ENCODE measurements around the gene G0S2.

The G0S2 gene

GRCh38 chr1:209635850-209636249 is 39.4 kb upstream of the G0S2 start:
- CTCF ChIA-PET: interaction anchor here (1.2 to 2.4 kb wide), 4 partner anchors 9 to 113 kb away, joined by 3 to 7 read pairs (median 5); no protein-coding TSS in a partner anchor
- DNase-seq (ENCODE audit: extremely low spot score): no peak
- TF ChIP-seq CTCF (IDR thresholded peaks at IDR 0.05; ENCODE audit: control extremely low read depth, extremely low read depth, low read depth, missing control alignments): no peak
- POLR2A ChIA-PET: no interaction called here

- POLR2A ChIA-PET: no interaction called here
- DNase-seq (ENCODE audit: extremely low spot score): no peak
- TF ChIP-seq CTCF (IDR thresholded peaks at IDR 0.05; ENCODE audit: control extremely low read depth, extremely low read depth, low read depth, missing control alignments): no peak
- CTCF ChIA-PET: interaction anchor here (0.9 to 4.0 kb wide), 11 partner anchors 8 to 106 kb away, joined by 3 to 18 read pairs (median 6); partner anchors contain the start of gene LAMB3
Observed at GRCh38 chr1:209641832-209642172, 33.4 kb upstream of the G0S2 start.

DNA sequence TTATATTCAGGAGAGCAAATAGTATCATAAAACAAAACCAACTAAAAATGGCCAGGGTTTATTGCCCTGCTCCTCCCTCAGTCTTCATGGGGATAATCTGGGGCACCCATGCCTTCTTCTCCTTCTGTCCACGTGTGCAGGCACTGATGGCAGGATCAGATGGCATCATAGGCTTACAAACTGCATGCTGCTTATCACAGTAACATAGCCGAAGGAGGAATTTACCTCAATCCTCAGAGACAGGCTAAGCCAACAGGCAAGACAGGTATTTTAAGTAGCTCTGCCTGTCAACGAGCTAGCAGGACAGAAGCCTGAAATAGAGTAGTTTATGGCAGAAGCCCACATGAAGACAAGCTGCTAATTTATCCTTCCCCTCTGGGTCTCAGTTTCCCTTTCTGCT is 32.4 kb upstream of the G0S2 start:
- DNase-seq (ENCODE audit: extremely low spot score): no peak
- ChIA-PET POLR2A (no interaction called here), CTCF (interaction anchor here (1.0 to 4.0 kb wide), 11 partner anchors 10 to 127 kb away, joined by 3 to 18 read pairs (median 6); partner anchors contain the start of gene LAMB3)
- TF ChIP-seq CTCF (IDR thresholded peaks at IDR 0.05; ENCODE audit: control extremely low read depth, extremely low read depth, low read depth, missing control alignments): no peak

GRCh38 chr1:209643285-209644020 is 31.8 kb upstream of the G0S2 start:
- DNase-seq (ENCODE audit: extremely low spot score): no peak
- CTCF ChIA-PET: interaction anchor here (1.0 to 4.0 kb wide), 12 partner anchors 9 to 126 kb away, joined by 3 to 18 read pairs (median 4); partner anchors contain the start of gene LAMB3
- POLR2A ChIA-PET: no interaction called here
- no peak for TF ChIP-seq CTCF (IDR thresholded peaks at IDR 0.05; ENCODE audit: control extremely low read depth, extremely low read depth, low read depth, missing control alignments)

GRCh38 chr1:209645574-209646452 is 29.4 kb upstream of the G0S2 start:
- TF ChIP-seq CTCF (IDR thresholded peaks at IDR 0.05; ENCODE audit: control extremely low read depth, extremely low read depth, low read depth, missing control alignments): no peak
- CTCF ChIA-PET: interaction anchor here (0.8 to 1.9 kb wide), 9 partner anchors 8 to 102 kb away, joined by 3 to 6 read pairs (median 3); no protein-coding TSS in a partner anchor
- DNase-seq (ENCODE audit: extremely low spot score): no peak

GRCh38 chr1:209646558-209646957 is 28.7 kb upstream of the G0S2 start:
- DNase-seq (ENCODE audit: extremely low spot score): no peak
- ChIA-PET CTCF (interaction anchor here (0.8 to 1.9 kb wide), 8 partner anchors 9 to 102 kb away, joined by 3 to 6 read pairs (median 3); no protein-coding TSS in a partner anchor), POLR2A (no interaction called here)
- no peak for TF ChIP-seq CTCF (IDR thresholded peaks at IDR 0.05; ENCODE audit: control extremely low read depth, extremely low read depth, low read depth, missing control alignments)

More at GRCh38 chr1:209645574-209646452, 29.4 kb upstream of the G0S2 start:
- POLR2A ChIA-PET: no interaction called here

Data from GM10248 (cell line).